Thymus (tissue), 14 donors: Measurements from ENCODE around the gene CLNS1A. TPM values are rescaled to one million over a fixed set of nuclear protein-coding genes. Genes with fewer than 3 reads are reported as not detected.
A peak's percentile ranks its signal among the peaks of the same experiment; 100 is the strongest.

ENCODE experiments used
- DNase-seq, 9 donors: peaks; one replicate each; pipeline ENCODE4 v3.0.0-alpha.2; 2013; ENCODE audit warnings: low spot score in 9 of 9, low read depth in 6 of 9, missing footprints in 1 of 9
- H3K27ac ChIP-seq, 2 donors: one replicate each; pipeline ENCODE4 v1.5.1; 2013; ENCODE audit warnings: control low read depth in 1 of 2, low read depth in 1 of 2, low read length in 1 of 2, mild to moderate bottlenecking in 1 of 2, moderate library complexity in 1 of 2
- H3K27me3 ChIP-seq, 2 donors: one replicate each; pipeline ENCODE4 v1.5.1; 2013; ENCODE audit warnings: low read length in 1 of 2; ENCODE audit not compliant: control insufficient read depth in 2 of 2, insufficient read depth in 1 of 2
- H3K36me3 ChIP-seq, 2 donors: one replicate each; pipeline ENCODE4 v1.5.1; 2013; ENCODE audit warnings: low read length in 1 of 2, mild to moderate bottlenecking in 1 of 2, moderate library complexity in 1 of 2; ENCODE audit not compliant: control insufficient read depth in 2 of 2, insufficient read depth in 2 of 2
- H3K4me1 ChIP-seq, 2 donors: one replicate each; pipeline ENCODE4 v1.5.1; 2013; ENCODE audit warnings: low read length in 2 of 2; ENCODE audit not compliant: control insufficient read depth in 2 of 2, insufficient read depth in 2 of 2
- H3K4me3 ChIP-seq, 2 donors: one replicate each; pipeline ENCODE4 v1.5.1; 2013; ENCODE audit warnings: low read length in 2 of 2, control low read depth in 1 of 2, mild to moderate bottlenecking in 1 of 2
- H3K9me3 ChIP-seq, 2 donors: one replicate each; pipeline ENCODE4 v1.5.1; 2013; ENCODE audit warnings: low read length in 1 of 2, mild to moderate bottlenecking in 1 of 2; ENCODE audit not compliant: control insufficient read depth in 2 of 2, insufficient read depth in 1 of 2
- WGBS: extraction: QIAGEN DNeasy Blood & Tissue Kit; methylation state at CpG from one replicate; pipeline ENCODE4 v1.1.7; 2013; 5-methylcytosine and 5-hydroxymethylcytosine counted together
- long read RNA-seq, 10 donors: transcript quantifications; one replicate each; lab custom pipeline, GENCODE V29; 2026
- polyA plus RNA-seq: library from polyadenylated mRNA; stranded (reverse); fragments of 200-250 nt; gene quantifications from one replicate; pipeline ENCODE4 v1.2.3, GENCODE V29; 2013
- total RNA-seq: library from RNA; stranded (reverse); fragments of 120-200 nt; gene quantifications from one replicate; pipeline ENCODE4 v1.2.4, GENCODE V29; 2013
- donor health status: healthy.

Gene CLNS1A, protein sequence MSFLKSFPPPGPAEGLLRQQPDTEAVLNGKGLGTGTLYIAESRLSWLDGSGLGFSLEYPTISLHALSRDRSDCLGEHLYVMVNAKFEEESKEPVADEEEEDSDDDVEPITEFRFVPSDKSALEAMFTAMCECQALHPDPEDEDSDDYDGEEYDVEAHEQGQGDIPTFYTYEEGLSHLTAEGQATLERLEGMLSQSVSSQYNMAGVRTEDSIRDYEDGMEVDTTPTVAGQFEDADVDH
- total RNA-seq: 210 TPM
- 111 TPM for polyA plus RNA-seq
- long read RNA-seq, donor 1, partial matches to known transcripts: 5 of 11 reads
- long read RNA-seq, donor 1, other reads (novel, unspliced or antisense): 0 of 11 reads
- long read RNA-seq, donor 2: 0 reads
- long read RNA-seq, donor 3, transcript CLNS1A-204 (7 exons, 2,993 nt): major isoform, 48 of 81 reads
- long read RNA-seq, donor 3, partial matches to known transcripts: 28 of 81 reads
- long read RNA-seq, donor 3, other reads (novel, unspliced or antisense): 0 of 81 reads
- long read RNA-seq, donor 4, transcript CLNS1A-204 (7 exons, 2,993 nt): major isoform, 22 of 37 reads
- long read RNA-seq, donor 4, partial matches to known transcripts: 12 of 37 reads
- long read RNA-seq, donor 4, other reads (novel, unspliced or antisense): 0 of 37 reads
- long read RNA-seq, donor 5, transcript CLNS1A-204 (7 exons, 2,993 nt): major isoform, 63 of 129 reads
- long read RNA-seq, donor 5, partial matches to known transcripts: 64 of 129 reads
- long read RNA-seq, donor 5, other reads (novel, unspliced or antisense): 0 of 129 reads
- long read RNA-seq, donor 6, transcript CLNS1A-204 (7 exons, 2,993 nt): major isoform, 41 of 59 reads
- long read RNA-seq, donor 6, partial matches to known transcripts: 13 of 59 reads
- long read RNA-seq, donor 6, other reads (novel, unspliced or antisense): 0 of 59 reads
- long read RNA-seq, donor 7, transcript CLNS1A-204 (7 exons, 2,993 nt): major isoform, 39 of 66 reads
- long read RNA-seq, donor 7, partial matches to known transcripts: 25 of 66 reads
- long read RNA-seq, donor 7, other reads (novel, unspliced or antisense): 0 of 66 reads
- long read RNA-seq, donor 8, transcript CLNS1A-204 (7 exons, 2,993 nt): major isoform, 20 of 29 reads
- long read RNA-seq, donor 8, partial matches to known transcripts: 8 of 29 reads
- long read RNA-seq, donor 8, other reads (novel, unspliced or antisense): 0 of 29 reads
- long read RNA-seq, donor 9, transcript CLNS1A-204 (7 exons, 2,993 nt): major isoform, 18 of 38 reads
- long read RNA-seq, donor 9, partial matches to known transcripts: 18 of 38 reads
- long read RNA-seq, donor 9, other reads (novel, unspliced or antisense): 0 of 38 reads
- long read RNA-seq, donor 10, transcript CLNS1A-204 (7 exons, 2,993 nt): major isoform, 22 of 38 reads
- long read RNA-seq, donor 10, partial matches to known transcripts: 14 of 38 reads
- long read RNA-seq, donor 10, other reads (novel, unspliced or antisense): 0 of 38 reads

DNA sequence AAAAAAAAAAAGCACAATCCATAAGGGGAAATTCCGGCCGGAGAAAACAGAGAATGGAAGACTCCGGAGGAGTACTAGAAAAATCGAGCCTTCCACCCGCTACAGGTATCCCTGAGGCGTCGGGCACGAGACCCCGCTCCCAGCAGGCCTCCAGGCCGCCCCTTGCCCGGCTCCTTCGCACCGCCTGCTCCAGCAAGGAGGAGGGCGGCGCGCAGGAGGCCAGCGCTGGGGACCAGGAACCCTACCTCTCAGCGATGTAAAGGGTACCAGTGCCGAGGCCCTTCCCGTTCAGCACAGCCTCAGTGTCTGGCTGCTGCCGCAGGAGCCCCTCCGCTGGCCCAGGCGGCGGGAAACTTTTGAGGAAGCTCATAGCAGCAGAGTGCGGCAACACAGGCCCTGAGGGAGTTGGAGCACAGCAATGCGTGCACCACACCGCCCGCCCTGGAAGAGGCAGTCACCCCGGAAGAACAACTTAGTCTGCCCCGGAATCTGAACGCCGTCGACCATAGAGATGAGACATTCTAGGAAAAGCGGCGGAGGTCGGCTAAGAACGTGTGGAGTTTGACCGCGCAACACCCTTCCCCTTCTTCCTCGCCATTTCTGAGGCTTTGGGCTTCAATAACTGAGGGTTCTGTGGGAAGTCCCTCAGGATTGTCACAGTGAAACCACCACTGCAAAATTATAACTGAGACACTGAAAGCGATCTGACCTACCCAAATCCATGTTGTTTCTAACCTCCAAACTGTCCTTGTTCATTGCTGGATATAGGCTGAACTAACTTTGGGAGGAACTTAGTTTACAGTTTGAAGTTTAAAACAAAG lies at the start of gene CLNS1A:
Gene CLNS1A (minus strand): TSS at position 450 of the 821 bp plus-strand sequence. CDS start 80 bp downstream, at position 370.
- peak; percentile 60 to 92 (median 74) for DNase-seq
- Histone ChIP-seq H3K4me1 (peaks cover 12 to 16% of the 10 kb centered on the region in 2 donors), H3K27ac (peak within 1 kb of the TSS; percentile 53 to 86), H3K9me3 (peaks cover 1 to 4% of the 10 kb centered on the region in 2 donors), H3K27me3 (no peaks in the 10 kb centered on the region), H3K4me3 (peak within 1 kb of the TSS; percentile 78 to 92), H3K36me3 (peaks cover 0 to 2% of the 10 kb centered on the region in 2 donors)
- WGBS: 1% methylated on average over 41 of the region's 41 CpGs

DNA sequence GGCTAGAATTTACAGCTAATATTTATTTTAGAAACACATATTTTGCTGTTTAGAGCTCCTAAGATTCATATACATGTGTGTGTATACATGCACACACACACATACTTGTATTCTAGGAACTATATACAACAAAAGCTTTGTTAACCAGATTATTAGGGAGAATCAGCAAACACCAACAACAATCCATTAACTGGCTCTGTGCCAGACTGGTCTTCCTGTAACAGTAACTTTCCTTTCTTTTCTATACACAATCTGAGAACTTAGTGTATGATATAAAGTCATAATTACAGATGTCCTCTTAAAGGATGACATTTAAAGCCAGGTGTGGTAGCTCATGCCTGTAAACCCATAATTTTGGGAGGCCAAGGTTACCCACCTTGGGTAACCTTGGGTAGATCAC lies 49.5 kb upstream of the CLNS1A start:
- H3K36me3 ChIP-seq: peaks cover 34 to 58% of the 10 kb centered on the region in 2 donors
- H3K9me3 ChIP-seq: no peaks in the 10 kb centered on the region
- H3K4me1 ChIP-seq: no peaks in the 10 kb centered on the region
- H3K27me3 ChIP-seq: no peaks in the 10 kb centered on the region
- no peak overlapping the region for H3K4me3 ChIP-seq
- no peak overlapping the region for H3K27ac ChIP-seq
- DNase-seq: no peak

DNA sequence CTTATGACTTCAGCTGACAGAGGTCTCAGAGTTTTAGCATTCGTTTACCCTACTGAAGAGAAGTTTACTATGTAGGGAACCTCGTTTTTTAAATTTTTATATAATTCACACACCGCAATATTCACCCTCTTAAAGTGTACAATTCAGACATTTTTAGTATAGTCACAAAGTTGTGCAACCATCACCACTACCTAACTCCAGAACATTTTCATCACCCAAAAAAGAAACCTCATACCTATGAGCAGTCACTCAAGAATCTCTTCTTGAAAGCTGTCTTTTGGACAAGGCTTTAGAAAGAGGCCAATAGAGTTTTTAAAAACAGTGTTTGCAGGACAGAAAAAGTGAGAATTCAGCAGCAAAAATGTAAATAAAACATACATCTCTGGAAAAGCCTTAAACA lies 39.5 kb upstream of the CLNS1A start:
- H3K27ac ChIP-seq: no peak overlapping the region
- no peak for DNase-seq
- no peaks in the 10 kb centered on the region for H3K27me3 ChIP-seq
- H3K36me3 ChIP-seq: peaks cover 23 to 59% of the 10 kb centered on the region in 2 donors
- no peaks in the 10 kb centered on the region for H3K9me3 ChIP-seq
- no peak overlapping the region for H3K4me3 ChIP-seq
- H3K4me1 ChIP-seq: no peaks in the 10 kb centered on the region
- WGBS: 97% methylated on average over 3 of the region's 3 CpGs

DNA sequence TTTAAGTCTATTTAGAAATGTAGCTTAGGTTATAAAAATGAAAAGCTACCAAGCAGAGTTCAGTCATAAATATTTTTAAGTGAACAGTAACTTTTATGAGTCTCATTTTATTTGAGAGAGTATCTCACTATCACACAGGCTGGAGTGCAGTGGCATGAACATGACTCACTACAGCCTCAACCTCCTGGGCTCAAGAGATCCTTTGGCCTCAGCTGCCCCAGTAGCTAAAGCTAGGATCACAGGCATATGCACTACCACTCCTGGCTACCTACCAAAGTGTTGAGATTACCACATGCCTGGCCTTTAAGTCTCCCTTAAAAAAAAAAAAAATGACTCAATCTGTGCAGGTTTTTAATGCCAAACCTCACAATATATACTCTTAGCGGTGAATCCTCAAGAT lies 34.7 kb upstream of the CLNS1A start:
- Histone ChIP-seq H3K27ac (no peak overlapping the region), H3K27me3 (no peaks in the 10 kb centered on the region), H3K36me3 (peaks cover 42 to 71% of the 10 kb centered on the region in 2 donors), H3K4me3 (no peak overlapping the region), H3K4me1 (no peaks in the 10 kb centered on the region), H3K9me3 (no peaks in the 10 kb centered on the region)
- no peak for DNase-seq
- WGBS: 100% methylated on average over 1 of the region's 1 CpG

DNA sequence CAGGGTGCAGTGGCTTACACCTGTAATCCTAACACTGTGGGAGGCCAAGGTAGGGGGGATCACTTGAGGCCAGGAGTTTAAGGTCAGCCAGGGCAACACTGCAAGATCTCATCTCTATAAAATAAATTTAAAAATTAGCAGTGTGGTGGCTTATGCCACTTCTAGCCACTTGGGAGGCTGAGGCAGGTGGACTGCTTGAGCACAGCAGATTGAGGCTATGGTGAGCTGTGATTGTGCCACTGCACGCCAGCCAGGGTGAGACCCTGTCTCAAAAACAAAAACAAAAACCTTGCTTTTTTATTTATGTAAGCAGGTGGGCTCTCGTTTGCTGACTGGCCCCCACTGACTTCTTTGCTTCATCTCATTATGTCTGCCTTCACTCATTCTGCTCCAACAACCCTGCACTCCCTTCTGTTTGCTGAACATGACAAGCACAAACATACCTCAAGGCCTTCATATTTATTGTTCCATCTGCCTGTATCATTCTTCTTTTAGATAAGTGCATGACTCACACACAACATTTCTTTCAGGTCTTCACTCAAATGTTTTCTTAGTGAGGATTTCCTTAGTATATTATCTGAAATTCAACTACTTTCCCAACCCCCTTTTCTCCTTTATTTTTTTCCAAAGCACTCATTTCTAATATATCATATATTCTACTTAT lies 32.4 kb upstream of the CLNS1A start:
- DNase-seq: no peak
- 99% methylated on average over 2 of the region's 2 CpGs for WGBS
- Histone ChIP-seq H3K36me3 (peaks cover 38 to 63% of the 10 kb centered on the region in 2 donors), H3K4me3 (no peak overlapping the region), H3K4me1 (no peaks in the 10 kb centered on the region), H3K27me3 (no peaks in the 10 kb centered on the region), H3K9me3 (peaks cover 0 to 1% of the 10 kb centered on the region in 2 donors), H3K27ac (no peak overlapping the region)

DNA sequence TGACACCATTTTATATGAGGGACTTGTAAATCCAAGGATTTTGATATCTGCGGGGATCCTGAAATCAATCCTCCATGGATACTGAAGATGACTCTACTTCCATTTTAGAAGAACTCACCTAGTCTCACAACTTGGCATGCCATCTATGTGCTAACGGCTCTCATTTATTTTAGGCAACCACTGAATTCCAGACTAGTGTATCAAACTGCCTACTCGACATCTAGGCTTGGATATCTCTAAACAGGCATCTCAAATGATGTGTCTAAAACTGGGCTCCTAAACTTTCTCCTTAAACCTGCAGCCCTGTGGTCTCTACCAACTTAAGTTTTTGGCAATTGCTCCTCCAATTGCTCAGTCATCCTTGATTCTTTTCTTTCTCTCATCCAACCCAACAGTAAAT lies 31.2 kb upstream of the CLNS1A start:
- H3K4me1 ChIP-seq: no peaks in the 10 kb centered on the region
- H3K27ac ChIP-seq: no peak overlapping the region
- no peak for DNase-seq
- H3K4me3 ChIP-seq: no peak overlapping the region
- H3K9me3 ChIP-seq: peaks cover 0 to 1% of the 10 kb centered on the region in 2 donors
- 100% methylated on average over 3 of the region's 3 CpGs for WGBS
- no peaks in the 10 kb centered on the region for H3K27me3 ChIP-seq
- H3K36me3 ChIP-seq: peaks cover 34 to 60% of the 10 kb centered on the region in 2 donors

DNA sequence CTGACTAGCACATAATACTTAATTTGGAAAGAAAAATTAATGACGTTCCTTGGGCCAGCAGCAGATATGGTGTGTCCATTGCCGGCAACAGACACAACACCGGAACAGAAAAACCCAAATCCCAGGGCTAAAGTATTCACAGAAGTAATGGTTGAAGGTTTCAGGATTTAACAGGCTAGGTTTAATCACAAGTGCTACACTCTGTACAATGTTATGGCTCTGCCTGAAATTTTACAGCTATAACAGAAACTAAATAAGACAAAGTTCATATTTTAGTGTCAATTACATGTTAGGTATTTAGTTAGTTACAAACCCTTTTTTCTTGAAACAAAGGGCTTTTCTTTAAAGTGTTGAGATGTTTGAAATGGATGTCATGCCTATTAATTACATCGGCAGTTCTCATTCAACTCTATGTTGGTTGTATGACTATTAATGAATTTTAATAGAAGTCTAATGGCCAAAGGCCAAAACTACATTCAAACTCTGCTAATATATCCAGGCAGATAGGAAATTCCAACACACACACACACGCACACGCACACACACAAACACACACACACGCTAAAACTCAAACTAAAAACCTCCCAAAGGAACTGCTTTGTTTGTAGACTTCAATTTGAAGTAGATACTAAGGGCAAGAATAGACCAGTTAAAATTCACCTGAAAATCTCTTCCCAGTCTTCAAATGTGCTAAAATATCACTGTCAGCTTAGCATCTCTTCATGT lies 27.8 kb upstream of the CLNS1A start:
- no peak for DNase-seq
- WGBS: 98% methylated on average over 7 of the region's 7 CpGs
- Histone ChIP-seq H3K4me1 (no peaks in the 10 kb centered on the region), H3K27ac (no peak overlapping the region), H3K9me3 (peaks cover 0 to 1% of the 10 kb centered on the region in 2 donors), H3K36me3 (peaks cover 25 to 46% of the 10 kb centered on the region in 2 donors), H3K4me3 (no peak overlapping the region), H3K27me3 (no peaks in the 10 kb centered on the region)
